Esophagus (tissue), 2 donors: ENCODE measurements around the gene SYNGR3. TPM values are rescaled to one million over a fixed set of nuclear protein-coding genes. Genes with fewer than 3 reads are reported as not detected.

Experiments
- H3K27ac ChIP-seq, 2 donors: one replicate each; pipeline ENCODE4 v1.5.1; 2013; ENCODE audit warnings: low read depth in 2 of 2, mild to moderate bottlenecking in 2 of 2, inconsistent platforms in 1 of 2, low read length in 1 of 2, moderate library complexity in 1 of 2
- H3K27me3 ChIP-seq, 2 donors: one replicate each; pipeline ENCODE4 v1.6.1; 2013; ENCODE audit warnings: low read length in 2 of 2, control low read depth in 1 of 2, mild to moderate bottlenecking in 1 of 2; ENCODE audit not compliant: insufficient read depth in 2 of 2, control insufficient read depth in 1 of 2
- H3K36me3 ChIP-seq, 2 donors: one replicate each; pipeline ENCODE4 v1.6.1; 2013; ENCODE audit warnings: low read length in 1 of 2; ENCODE audit not compliant: control insufficient read depth in 2 of 2, insufficient read depth in 2 of 2
- H3K4me1 ChIP-seq, 2 donors: one replicate each; pipeline ENCODE4 v1.6.1; 2013; ENCODE audit warnings: low read length in 1 of 2; ENCODE audit not compliant: control insufficient read depth in 2 of 2, insufficient read depth in 2 of 2
- H3K4me3 ChIP-seq, 2 donors: one replicate each; pipeline ENCODE4 v1.5.1; 2013; ENCODE audit warnings: low read length in 2 of 2, mild to moderate bottlenecking in 2 of 2, low read depth in 1 of 2, moderate library complexity in 1 of 2
- H3K9me3 ChIP-seq, 2 donors: one replicate each; pipeline ENCODE4 v1.6.1; 2013; ENCODE audit warnings: mild to moderate bottlenecking in 2 of 2, low read depth in 1 of 2, low read length in 1 of 2, moderate library complexity in 1 of 2; ENCODE audit not compliant: control insufficient read depth in 2 of 2, insufficient read depth in 1 of 2
- WGBS, 2 donors: extraction: QIAGEN DNeasy Blood & Tissue Kit; methylation state at CpG; one replicate each; pipeline ENCODE4 v1.1.7; 2013; 5-methylcytosine and 5-hydroxymethylcytosine counted together
- polyA plus RNA-seq, 2 donors: library from polyadenylated mRNA; stranded (reverse); fragments of 200-250 nt; gene quantifications; one replicate each; pipeline ENCODE4 v1.2.3, GENCODE V29; 2013
- donor health status: healthy with polysubstance abuse.
- donor health status: Bipolar disorder and iron deficiency.

The SYNGR3 gene
- polyA plus RNA-seq, 2 donors = 0.06 to 0.36 TPM

DNA sequence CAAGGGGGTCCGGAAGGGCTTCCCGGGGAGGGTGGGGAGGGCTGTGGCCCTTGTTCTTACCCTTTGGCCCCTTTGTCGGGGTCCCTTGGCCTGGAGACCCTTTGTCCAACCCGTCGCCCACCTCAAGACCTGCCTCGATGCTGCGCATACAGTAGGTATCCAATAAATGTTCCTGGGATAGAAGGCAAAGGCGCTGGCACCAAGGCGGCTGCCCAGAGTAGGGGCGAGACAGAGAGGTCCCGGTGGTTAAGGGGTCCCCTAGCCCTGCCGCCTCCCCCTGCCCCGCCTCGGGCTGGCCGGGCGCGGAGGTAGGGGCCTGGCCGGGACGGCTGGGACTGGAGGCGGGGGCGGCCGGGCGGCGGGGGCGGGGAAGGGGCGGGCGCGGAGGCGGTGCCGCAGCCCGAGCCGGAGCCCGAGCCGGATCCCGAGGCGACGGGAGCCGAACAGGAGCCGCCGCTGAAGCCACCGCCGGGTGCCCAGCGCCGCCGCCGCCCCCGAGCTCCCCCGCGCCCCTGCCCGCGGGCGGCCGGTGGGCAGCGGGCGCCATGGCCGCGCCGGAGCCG lies 36.8 kb downstream of the SYNGR3 start, which contains the start of gene NHERF2:
Gene NHERF2, plus strand, starts transcription at position 442 of the 563 bp plus-strand sequence. Its CDS starts 104 bp downstream, at position 546.
- H3K27ac ChIP-seq = peak within 1 kb of the TSS; percentile 60 to 63
- WGBS, 2 donors = 7% methylated on average over 52 to 59 of the region's 59 CpGs
- H3K9me3 ChIP-seq = no peaks in the 10 kb centered on the region
- peaks cover 10 to 25% of the 10 kb centered on the region in 2 donors for H3K4me1 ChIP-seq
- H3K4me3 ChIP-seq = peak within 1 kb of the TSS; percentile 55 to 63
- H3K36me3 ChIP-seq = no peaks in the 10 kb centered on the region
- H3K27me3 ChIP-seq = no peaks in the 10 kb centered on the region

DNA sequence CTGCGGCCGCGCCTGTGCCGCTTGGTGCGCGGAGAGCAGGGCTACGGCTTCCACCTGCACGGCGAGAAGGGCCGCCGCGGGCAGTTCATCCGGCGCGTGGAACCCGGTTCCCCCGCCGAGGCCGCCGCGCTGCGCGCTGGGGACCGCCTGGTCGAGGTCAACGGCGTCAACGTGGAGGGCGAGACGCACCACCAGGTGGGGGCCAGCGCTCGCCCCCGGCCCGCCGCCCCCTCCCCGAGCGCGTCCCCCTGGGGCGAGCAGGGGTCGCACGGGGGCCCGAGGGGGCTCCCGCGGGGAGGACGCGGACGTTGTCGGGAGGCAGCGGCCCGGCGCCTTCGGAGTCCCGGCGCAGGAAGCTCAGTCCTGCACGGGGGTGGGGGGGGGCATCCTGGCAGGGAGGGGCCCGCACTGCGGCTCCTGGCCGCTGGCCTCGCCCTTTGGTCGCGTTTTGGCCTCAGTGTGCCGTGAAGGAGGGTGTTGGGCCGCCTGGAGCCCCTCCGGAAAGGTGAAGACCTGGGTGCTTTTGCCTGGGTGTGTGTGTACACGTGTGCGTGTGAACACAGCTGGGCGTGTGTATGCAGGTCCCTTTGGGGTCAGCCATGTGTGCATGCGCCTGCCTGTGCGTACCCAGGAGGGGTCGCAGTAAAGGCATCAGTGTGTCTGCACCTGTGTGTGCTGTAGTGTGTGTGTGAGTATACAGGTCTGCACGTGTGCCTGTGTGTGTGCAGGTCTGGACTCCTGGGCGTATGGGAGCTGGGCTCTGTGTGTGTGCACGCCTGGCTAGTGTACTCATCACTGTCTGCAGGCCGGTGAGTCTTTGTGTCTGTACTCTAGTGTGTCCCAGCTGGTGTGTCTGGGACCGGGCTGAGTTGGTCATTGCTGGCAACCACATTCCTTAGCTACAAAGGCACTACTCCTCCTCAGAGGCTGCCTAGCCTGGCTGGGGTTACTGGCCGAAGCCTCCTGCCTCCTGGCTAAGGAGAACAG lies 37.5 kb downstream of the SYNGR3 start:
- Histone ChIP-seq H3K4me3 (peak overlapping the region; percentile 55 to 63), H3K27me3 (no peaks in the 10 kb centered on the region), H3K27ac (peak overlapping the region; percentile 24 to 63), H3K4me1 (peaks cover 10 to 25% of the 10 kb centered on the region in 2 donors), H3K36me3 (no peaks in the 10 kb centered on the region), H3K9me3 (no peaks in the 10 kb centered on the region)
- 5 to 8% methylated on average over 41 to 76 of the region's 76 CpGs for WGBS, 2 donors

DNA sequence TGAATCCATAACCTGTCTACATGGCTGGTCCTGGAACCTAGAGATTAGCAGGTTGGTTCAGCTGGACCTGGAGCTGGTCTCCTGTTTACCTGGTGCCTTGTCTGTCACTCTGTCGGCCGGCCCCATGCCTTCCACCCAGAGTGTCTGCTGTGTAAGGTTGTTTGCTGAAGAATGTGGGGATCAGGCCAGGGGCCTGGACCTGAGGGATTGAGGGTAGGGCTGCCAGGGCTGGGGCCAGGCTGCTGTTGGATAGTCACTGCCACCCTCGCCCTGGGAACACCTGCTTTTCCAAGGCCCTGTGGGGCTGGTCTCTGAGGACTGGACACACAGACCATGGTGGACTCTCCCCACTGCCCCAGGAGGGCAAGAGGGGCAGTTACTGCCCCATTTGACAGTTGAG lies 38.4 kb downstream of the SYNGR3 start:
- Histone ChIP-seq H3K27me3 (no peaks in the 10 kb centered on the region), H3K4me1 (peaks cover 7 to 18% of the 10 kb centered on the region in 2 donors), H3K27ac (peak overlapping the region in 1 of 2 donors; percentile 26), H3K36me3 (no peaks in the 10 kb centered on the region), H3K4me3 (peak overlapping the region; percentile 55 to 63), H3K9me3 (no peaks in the 10 kb centered on the region)
- WGBS, 2 donors = 73 to 75% methylated on average over 3 of the region's 3 CpGs

DNA sequence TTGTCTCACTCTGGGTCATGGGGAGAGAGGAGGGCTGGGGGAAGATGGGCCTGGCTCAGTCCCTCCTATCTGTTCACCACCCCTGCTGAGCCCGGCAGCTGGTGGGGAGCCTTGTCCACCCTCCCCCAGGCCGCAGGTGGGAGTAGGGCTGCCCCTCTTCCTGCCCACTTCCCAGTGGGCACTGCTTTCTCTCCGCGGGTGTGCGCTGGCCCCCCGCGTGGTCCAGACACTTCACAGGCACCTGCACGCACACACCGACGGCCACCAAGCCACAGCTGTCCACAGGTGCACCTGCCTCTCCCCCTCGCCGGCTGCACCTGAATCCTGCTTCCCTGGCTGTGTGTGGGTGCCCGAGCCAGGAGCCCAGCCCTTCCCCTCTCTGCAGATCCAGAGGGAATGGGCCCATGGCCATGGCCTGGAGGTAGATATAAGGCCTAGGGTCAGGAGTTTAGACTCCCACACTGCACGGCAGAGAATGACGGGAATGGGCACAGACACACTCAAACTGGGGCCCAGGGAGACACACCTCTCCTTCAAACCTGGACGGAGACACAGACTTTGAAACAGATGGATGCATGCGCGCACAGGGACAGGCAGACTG lies 39.0 kb downstream of the SYNGR3 start:
- WGBS, 2 donors = 80 to 85% methylated on average over 18 of the region's 18 CpGs
- peaks cover 5 to 15% of the 10 kb centered on the region in 2 donors for H3K4me1 ChIP-seq
- H3K9me3 ChIP-seq = no peaks in the 10 kb centered on the region
- H3K4me3 ChIP-seq = no peak overlapping the region
- no peaks in the 10 kb centered on the region for H3K27me3 ChIP-seq
- H3K27ac ChIP-seq = no peak overlapping the region
- no peaks in the 10 kb centered on the region for H3K36me3 ChIP-seq

DNA sequence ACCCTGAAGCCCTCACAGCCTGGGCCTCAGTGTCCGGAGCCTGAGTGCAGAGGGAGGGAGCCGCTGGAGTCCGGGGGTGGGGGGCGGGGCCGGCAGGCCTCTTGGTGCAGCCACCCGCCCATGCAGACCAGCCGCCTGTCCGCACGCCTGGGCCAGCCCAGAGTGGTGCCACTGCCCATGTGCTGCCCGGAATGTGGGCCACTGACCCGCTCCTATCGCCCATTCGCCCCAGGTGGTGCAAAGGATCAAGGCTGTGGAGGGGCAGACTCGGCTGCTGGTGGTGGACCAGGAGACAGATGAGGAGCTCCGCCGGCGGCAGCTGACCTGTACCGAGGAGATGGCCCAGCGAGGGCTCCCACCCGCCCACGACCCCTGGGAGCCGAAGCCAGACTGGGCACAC lies 39.6 kb downstream of the SYNGR3 start:
- Histone ChIP-seq H3K4me3 (no peak overlapping the region), H3K27ac (no peak overlapping the region), H3K4me1 (peaks cover 4 to 15% of the 10 kb centered on the region in 2 donors), H3K27me3 (no peaks in the 10 kb centered on the region), H3K36me3 (no peaks in the 10 kb centered on the region), H3K9me3 (no peaks in the 10 kb centered on the region)
- 72 to 80% methylated on average over 20 to 22 of the region's 22 CpGs for WGBS, 2 donors

DNA sequence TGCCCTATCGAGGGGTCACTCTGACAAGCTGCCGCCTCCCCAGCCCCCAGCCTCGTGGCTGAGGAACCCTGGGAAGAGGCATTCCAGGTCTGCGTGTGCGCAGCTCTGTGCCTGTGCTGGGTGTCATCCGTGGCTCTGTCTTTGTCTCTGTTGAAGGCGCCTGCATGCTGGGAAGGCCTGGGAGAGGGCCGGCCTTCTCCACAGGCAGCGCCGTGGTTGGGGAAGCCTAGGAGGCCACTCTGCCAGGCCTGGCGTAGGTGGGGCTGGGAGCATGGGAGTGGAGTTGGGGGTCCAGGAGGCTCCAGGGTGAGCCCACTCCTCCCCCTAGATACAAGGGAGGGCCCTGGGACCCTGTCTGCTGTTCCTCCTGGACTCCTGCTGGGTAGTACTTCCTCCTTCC lies 40.3 kb downstream of the SYNGR3 start:
- 83 to 87% methylated on average over 11 of the region's 11 CpGs for whole genome bisulfite sequencing, 2 donors
- Histone ChIP-seq H3K4me1 (peaks cover 4 to 16% of the 10 kb centered on the region in 2 donors), H3K27ac (peak overlapping the region in 1 of 2 donors; percentile 26), H3K36me3 (no peaks in the 10 kb centered on the region), H3K4me3 (no peak overlapping the region), H3K27me3 (no peaks in the 10 kb centered on the region), H3K9me3 (no peaks in the 10 kb centered on the region)

DNA sequence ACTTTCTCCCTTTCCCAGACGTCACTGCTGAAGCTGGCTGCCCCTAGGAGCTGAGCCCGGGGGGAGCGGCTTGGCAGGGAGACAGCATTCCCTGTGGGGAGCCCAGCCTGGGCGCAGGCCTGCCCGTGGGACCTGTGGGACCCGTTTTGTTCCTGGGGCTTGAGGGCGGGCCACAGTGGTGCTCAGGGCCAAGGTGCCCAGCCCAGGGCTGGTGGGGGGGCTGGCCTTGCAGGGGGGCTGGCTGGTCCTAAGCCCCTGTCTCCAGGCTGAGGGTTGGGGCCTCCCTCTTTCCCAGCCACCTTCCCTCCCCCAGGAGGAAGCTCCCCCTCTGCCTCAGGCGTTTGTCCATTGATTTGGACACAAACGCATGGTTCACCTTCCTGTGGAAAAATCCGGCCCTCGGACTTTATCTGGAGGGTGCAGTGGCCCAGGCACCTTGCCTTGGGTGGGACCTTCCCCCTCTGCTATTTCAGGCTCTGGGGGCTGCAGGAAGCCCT lies 41.4 kb downstream of the SYNGR3 start:
- WGBS, 2 donors = 49 to 63% methylated on average over 11 of the region's 11 CpGs
- H3K27ac ChIP-seq = peak overlapping the region in 1 of 2 donors; percentile 39
- no peaks in the 10 kb centered on the region for H3K27me3 ChIP-seq
- no peaks in the 10 kb centered on the region for H3K9me3 ChIP-seq
- H3K4me1 ChIP-seq = peaks cover 7 to 19% of the 10 kb centered on the region in 2 donors
- no peak overlapping the region for H3K4me3 ChIP-seq
- no peaks in the 10 kb centered on the region for H3K36me3 ChIP-seq

DNA sequence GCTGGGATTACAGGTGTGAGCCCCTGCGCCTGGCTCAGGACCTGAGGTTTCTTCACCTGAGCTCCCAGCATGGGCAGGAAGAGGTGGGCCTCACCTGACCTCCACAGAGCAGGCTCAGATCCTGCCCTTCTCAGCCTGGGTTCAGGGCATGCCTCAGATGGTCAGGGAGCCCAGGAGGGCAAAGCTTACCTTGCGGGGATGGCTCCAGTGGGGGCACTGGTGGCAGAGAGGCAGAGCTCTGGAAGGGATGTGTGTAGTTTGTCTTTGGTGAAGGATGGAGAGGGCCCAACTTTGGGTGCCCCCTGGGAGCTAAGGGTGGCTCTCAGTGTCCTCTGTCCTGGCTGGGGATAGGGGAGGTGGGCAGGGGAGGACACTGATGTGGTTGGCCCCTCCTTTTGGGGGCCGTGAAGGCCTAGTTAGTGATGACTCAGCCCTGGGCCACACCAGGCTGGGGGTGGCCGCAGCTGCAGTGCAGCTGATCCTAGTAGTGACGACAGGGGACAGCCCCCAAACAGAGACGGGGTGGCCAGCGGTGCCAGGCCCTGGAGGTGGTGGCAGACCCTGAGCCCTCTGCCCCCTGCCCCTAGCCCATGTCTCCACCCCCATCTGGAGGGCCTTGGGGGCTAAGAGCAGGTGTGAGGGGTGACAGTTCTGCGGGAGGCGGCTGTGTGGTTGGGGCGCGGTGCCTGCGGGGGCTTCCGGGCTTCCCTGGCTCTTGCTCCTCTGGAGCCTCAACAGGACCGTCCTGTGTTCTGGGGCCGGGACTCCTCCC lies 42.7 kb downstream of the SYNGR3 start:
- Histone ChIP-seq H3K9me3 (no peaks in the 10 kb centered on the region), H3K4me1 (peaks cover 3 to 21% of the 10 kb centered on the region in 2 donors), H3K27ac (peak overlapping the region; percentile 82 to 86), H3K4me3 (no peak overlapping the region), H3K27me3 (no peaks in the 10 kb centered on the region), H3K36me3 (peaks cover 0 to 7% of the 10 kb centered on the region in 2 donors)
- 66 to 81% methylated on average over 13 to 15 of the region's 15 CpGs for WGBS, 2 donors
